H1 (cell line): Measurements from ENCODE around the gene SUPT20HL1. TPM values are rescaled to one million over a fixed set of nuclear protein-coding genes. Genes with fewer than 3 reads are reported as not detected.

Experiments used
- CBX5 ChIP-seq: fragments of 300-800, 300-1000 bp; sonication (generic); IDR thresholded peaks from 2 replicates; pipeline ENCODE4 v1.7.1; 2016; ENCODE audit warnings: antibody characterized with exemption, low read length, low read depth
- KDM4A ChIP-seq: IDR thresholded peaks from one replicate; pipeline ENCODE4 v1.7.1; 2012; ENCODE audit warnings: low read depth, mild to moderate bottlenecking, moderate library complexity, low read length, inconsistent platforms; ENCODE audit not compliant: severe bottlenecking
- RFX5 ChIP-seq: IDR thresholded peaks from 2 replicates; pipeline ENCODE4 v1.6.1; 2011; ENCODE audit warnings: low read depth, low read length, improper control_type of control experiment, borderline replicate concordance
- SIN3A ChIP-seq, 2 experiments: IDR thresholded peaks in 1 of 2; conservative IDR thresholded peaks in 1 of 2; 2 replicates each; pipeline ENCODE4 v1.6.1; 2011 to 2012; ENCODE audit warnings: low read length in 2 of 2, improper control_type of control experiment in 1 of 2, low read depth in 1 of 2, mild to moderate bottlenecking in 1 of 2
- SUZ12 ChIP-seq: fragments of 200-600 bp; sonication (generic); IDR thresholded peaks from 2 replicates; pipeline ENCODE4 v1.6.1; 2012; ENCODE audit warnings: mild to moderate bottlenecking, inconsistent platforms, low read length, moderate library complexity, mixed read lengths
- TAF1 ChIP-seq: IDR thresholded peaks from 2 replicates; pipeline ENCODE4 v1.6.1; 2011; ENCODE audit warnings: mild to moderate bottlenecking, low read depth, low read length
- polyA plus RNA-seq, 7 experiments: library from polyadenylated mRNA; depleted of rRNA in 3 of 7; stranded (reverse) in 5 of 7; unstranded in 2 of 7; fragments of >200 nt in 5 of 7; fragments of 200-250 nt in 2 of 7; gene quantifications; 1 replicate in 5 of 7; 2 replicates in 1 of 7; 4 replicates in 1 of 7; pipeline versions ENCODE4 v1.2.1 to v1.2.3, GENCODE V29; 2011 to 2013; ENCODE audit warnings: missing spikeins in 2 of 7, mixed read lengths in 2 of 7
- total RNA-seq: library from RNA; stranded (reverse); fragmentation: NEBNext Ultra II Directional; extraction: Animal tissue kit (Norgen Biotek cat#: 25700); gene quantifications from 2 replicates; pipeline ENCODE4 v1.2.1, GENCODE V29; 2021
- TF ChIP-seq, protein P1 (sequence below): IDR thresholded peaks from 2 replicates; pipeline ENCODE4 v1.6.1; 2011; ENCODE audit warnings: low read length, improper control_type of control experiment

Gene SUPT20HL1
- total and polyA plus RNA-seq, 2 of the 8 experiments (the other 6 are each of a cell fraction or from before 2014, with no cell fraction given), result not detected

DNA sequence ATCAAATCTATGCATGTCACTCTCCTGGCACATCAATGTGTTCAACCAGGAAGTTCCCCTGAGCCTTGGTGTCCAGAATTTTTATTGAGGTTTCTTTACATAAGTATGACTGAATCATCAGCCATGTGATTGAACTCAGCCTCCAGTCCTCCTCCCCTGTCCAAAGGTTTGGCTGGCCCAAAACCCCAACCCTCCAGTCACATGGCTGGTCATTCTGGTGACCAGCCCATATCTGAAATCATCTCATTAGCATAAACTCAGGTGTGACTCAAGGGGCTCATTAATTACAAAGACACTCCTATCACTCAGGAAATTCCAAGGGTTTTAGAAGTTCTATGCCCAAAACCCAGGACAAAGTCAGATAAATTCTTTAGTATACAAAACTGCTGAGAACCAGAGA is 26.0 kb upstream of the SUPT20HL1 start (continued):
- TF ChIP-seq RFX5, result no peak
- TF ChIP-seq TAF1, result no peak
- TF ChIP-seq KDM4A, result no peak
- no peak for TF ChIP-seq CBX5
- TF ChIP-seq, protein P1, sequence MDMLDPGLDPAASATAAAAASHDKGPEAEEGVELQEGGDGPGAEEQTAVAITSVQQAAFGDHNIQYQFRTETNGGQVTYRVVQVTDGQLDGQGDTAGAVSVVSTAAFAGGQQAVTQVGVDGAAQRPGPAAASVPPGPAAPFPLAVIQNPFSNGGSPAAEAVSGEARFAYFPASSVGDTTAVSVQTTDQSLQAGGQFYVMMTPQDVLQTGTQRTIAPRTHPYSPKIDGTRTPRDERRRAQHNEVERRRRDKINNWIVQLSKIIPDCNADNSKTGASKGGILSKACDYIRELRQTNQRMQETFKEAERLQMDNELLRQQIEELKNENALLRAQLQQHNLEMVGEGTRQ, result no peak
- no peak for TF ChIP-seq SUZ12
- no peak for TF ChIP-seq SIN3A (conservative IDR thresholded peaks at IDR 0.05 in 1 of 2, IDR thresholded peaks at IDR 0.05 in 1 of 2; ENCODE audit: low read depth in 1 of 2, low read length in 2 of 2)
